ENCODE results near the gene ANO3. TPM values are rescaled to one million over a fixed set of nuclear protein-coding genes. Genes with fewer than 3 reads are reported as not detected.

Gene ANO3
- total RNA-seq, 4 donors from 2014 or later = 1.6 to 14.3 (median 4.3) TPM

DNA sequence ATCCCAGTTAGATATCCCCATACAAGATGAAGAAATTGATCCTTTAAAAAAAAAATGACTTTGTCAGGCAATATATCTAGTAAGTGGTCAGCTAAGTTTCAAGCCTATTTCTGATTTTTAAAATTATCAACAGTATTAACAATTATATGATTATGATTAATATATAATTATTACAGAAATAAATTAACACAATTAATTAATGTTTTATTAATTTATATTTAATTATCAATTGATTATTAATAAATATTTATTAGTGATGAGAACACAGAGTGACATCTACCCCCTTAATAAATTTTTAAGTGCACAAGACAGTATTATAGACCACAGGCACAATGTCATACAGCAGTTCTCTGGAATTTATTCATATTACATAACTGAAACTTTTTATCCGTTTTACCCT lies 218.1 kb downstream of the ANO3 start:
- TF ChIP-seq, protein P1, sequence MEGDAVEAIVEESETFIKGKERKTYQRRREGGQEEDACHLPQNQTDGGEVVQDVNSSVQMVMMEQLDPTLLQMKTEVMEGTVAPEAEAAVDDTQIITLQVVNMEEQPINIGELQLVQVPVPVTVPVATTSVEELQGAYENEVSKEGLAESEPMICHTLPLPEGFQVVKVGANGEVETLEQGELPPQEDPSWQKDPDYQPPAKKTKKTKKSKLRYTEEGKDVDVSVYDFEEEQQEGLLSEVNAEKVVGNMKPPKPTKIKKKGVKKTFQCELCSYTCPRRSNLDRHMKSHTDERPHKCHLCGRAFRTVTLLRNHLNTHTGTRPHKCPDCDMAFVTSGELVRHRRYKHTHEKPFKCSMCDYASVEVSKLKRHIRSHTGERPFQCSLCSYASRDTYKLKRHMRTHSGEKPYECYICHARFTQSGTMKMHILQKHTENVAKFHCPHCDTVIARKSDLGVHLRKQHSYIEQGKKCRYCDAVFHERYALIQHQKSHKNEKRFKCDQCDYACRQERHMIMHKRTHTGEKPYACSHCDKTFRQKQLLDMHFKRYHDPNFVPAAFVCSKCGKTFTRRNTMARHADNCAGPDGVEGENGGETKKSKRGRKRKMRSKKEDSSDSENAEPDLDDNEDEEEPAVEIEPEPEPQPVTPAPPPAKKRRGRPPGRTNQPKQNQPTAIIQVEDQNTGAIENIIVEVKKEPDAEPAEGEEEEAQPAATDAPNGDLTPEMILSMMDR (IDR thresholded peaks at IDR 0.05; ENCODE audit: low read depth) = no peak

DNA sequence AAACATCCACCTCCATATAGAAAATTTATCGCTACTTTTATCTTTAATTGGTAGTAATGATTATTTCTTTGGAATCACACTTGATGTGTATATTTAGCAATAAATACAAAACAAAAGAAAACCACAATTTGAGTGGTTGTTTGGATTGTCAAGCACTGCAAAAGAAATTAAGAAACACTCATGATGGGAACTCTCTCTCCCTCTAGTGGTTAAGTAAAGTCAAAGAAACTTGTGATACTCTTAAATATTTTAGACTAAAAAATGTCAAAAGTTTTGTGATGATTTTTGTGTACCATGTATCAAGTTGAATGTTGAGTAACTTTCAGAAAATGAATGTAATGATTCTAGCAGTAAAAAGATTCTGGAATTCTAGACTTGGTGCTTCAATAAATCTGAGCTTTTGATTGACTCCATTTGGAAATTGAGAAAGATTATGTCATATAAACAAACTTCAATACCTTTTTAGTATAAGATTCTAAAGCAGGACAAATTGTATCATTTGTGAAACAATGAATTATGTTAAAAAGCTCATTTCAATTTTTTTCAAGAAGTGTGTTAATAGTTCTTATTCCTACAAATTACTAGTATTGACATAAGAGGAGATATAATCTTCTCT lies 219.4 kb downstream of the ANO3 start:
- TF ChIP-seq, protein P1 (IDR thresholded peaks at IDR 0.05; ENCODE audit: low read depth) = no peak

DNA sequence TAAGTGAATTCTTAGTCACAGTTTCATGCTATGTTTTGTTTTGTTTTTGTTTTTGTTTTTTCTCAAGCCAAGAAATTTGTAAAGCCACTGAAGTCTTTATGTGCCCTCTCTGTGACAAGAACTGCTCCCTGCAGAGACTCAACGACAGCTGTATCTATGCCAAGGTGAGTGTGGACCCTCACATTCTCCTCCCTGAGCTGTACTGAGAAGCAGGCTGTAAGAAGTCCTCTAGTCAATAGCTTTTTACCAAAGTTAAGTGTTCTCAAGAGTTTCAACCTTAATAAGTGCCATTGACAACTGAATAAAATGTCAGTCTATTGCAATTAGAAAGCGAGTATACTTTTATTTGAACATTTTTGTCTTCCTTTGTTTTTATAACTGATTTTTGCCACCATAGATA lies 221.3 kb downstream of the ANO3 start:
- TF ChIP-seq, protein P1 (IDR thresholded peaks at IDR 0.05; ENCODE audit: low read depth) = no peak

DNA sequence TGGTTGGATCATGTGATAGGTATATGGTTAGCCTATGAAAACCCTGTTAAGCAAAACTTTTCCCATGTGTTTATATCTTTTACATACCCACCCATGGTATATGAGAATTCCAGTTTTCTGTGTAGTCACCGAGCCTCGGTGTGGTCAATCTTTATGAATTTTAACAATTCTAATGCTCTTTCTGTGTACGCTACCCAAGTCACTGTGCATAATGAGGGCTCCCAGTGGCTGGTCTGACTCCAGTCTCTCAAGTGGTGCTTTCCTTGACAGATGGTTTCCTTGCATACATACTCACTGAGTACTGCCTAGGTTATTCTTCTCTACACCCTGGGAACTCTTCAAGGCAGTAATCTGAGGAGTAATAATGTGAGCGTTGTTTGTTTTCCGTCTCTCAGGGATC lies 222.5 kb downstream of the ANO3 start:
- TF ChIP-seq, protein P1 (IDR thresholded peaks at IDR 0.05; ENCODE audit: low read depth) = no peak

DNA sequence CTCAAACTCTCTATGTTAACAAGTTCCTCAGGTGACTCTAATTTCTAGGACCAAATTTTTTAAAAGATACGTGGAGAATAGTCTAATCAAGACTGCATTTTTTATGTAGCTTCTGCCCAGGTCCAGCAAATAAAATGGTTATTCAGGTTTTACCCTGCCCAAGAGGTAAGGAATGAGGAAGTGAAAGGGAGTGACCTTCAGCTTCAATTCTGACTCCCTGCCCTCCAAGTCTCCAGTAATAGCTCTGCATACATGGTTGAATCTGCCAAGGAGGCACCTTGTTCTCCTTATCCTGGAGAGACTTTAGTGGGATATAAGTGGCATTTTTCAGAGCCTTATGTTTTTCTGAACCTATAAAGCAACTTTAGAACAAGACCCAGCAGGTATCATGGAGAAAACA lies 224.7 kb downstream of the ANO3 start:
- TF ChIP-seq, protein P1 (IDR thresholded peaks at IDR 0.05; ENCODE audit: low read depth) = no peak

DNA sequence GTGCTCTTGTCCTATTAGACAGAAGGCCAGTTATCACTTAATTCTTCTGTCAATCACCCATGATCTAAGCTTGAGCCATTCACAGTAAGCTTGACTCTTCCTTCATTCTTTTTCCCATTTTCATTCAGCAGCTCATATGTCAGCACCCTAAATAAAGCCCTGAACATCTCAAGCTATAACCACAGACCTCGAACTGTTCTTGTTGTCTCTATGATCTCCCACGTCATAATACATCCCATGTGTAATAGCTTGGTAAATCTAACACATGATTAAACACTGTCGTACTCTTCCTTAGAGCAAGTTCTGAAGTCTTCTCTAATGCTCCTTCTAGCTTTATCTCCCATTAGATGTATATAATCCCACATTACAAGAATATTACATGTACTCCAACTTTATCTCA lies 225.7 kb downstream of the ANO3 start:
- TF ChIP-seq, protein P1 (IDR thresholded peaks at IDR 0.05; ENCODE audit: low read depth) = no peak

DNA sequence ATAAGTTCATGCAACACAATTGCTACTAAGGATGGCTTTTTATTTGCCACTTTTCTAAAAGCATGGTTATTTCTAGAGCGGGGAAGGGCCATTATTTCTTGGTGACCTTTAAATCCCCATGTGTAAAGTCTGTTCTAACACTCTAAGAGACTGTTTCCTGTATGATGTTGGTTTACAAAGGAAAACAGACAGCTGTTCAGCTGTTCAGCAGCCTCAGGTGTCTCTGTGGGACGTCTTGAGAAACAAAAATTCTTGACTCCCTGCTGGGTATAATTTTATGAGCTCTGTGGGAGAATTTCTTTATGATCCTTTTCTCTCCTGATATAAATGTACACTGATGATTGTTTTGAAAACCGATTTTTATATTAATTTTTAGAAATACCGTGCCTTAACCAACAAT lies 226.3 kb downstream of the ANO3 start:
- TF ChIP-seq, protein P1 (IDR thresholded peaks at IDR 0.05; ENCODE audit: low read depth) = no peak
